ENCODE measurements around the gene VPS51.

GRCh38 chr11:65058012-65058411, 38.0 kb upstream of the VPS51 start:
- no peak for TF ChIP-seq CTCF (IDR thresholded peaks at IDR 0.05; ENCODE audit: poor library complexity, severe bottlenecking)
- TF ChIP-seq EZH2 (IDR thresholded peaks at IDR 0.05; ENCODE audit: borderline replicate concordance, insufficient read depth, low read length, poor library complexity, severe bottlenecking) = no peak
- TF ChIP-seq MXI1 (conservative IDR thresholded peaks at IDR 0.05; ENCODE audit: poor library complexity, severe bottlenecking) = no peak
- no peak for TF ChIP-seq EP300 (conservative IDR thresholded peaks at IDR 0.05; ENCODE audit: poor library complexity, severe bottlenecking)
- TF ChIP-seq SMC3 (conservative IDR thresholded peaks at IDR 0.05; ENCODE audit: poor library complexity) = no peak
- TF ChIP-seq POLR2AphosphoS5 (IDR thresholded peaks at IDR 0.05) = no peak
- TF ChIP-seq RAD21 (conservative IDR thresholded peaks at IDR 0.05) = no peak
- no peak for TF ChIP-seq REST (IDR thresholded peaks at IDR 0.05; ENCODE audit: borderline replicate concordance)

Data from neural cell (in vitro differentiated cells).